Naive thymus-derived CD4-positive, alpha-beta T cell (primary cell): ENCODE results near the gene SBK2. TPM values are rescaled to one million over a fixed set of nuclear protein-coding genes. Genes with fewer than 3 reads are reported as not detected.

Source experiments
- ATAC-seq: fragments of 150-1000 bp; cut with Tn5 transposase; 2 replicates; pipeline ENCODE4 v1.10.0; 2021; ENCODE audit warnings: mild to moderate bottlenecking, moderate library complexity
- CTCF ChIA-PET: fragments of 350-600 bp; sonication (Branson Sonifier 250); formaldehyde crosslinking; loops from one replicate; lab custom pipeline; 2021; ENCODE audit warnings: antibody characterized with exemption; lab: Charles Lee
- POLR2A ChIA-PET: fragments of 350-600 bp; sonication (Branson Sonifier 250); formaldehyde crosslinking; loops from one replicate; lab custom pipeline; 2021; ENCODE audit warnings: antibody characterized with exemption, inconsistent platforms; lab: Charles Lee
- DNase-seq, 9 donors: peaks; one replicate each; pipeline versions ENCODE4 v3.0.0 to v3.0.0-alpha.2; 2020 to 2022; ENCODE audit warnings: mixed read lengths in 1 of 9
- H3K27ac ChIP-seq: one replicate; pipeline ENCODE4 v1.7.0; 2013; ENCODE audit warnings: mild to moderate bottlenecking, low read depth, low read length, moderate library complexity
- H3K27me3 ChIP-seq, 2 donors: one replicate each; pipeline ENCODE4 v1.7.0; 2013; ENCODE audit warnings: low read length in 2 of 2, mild to moderate bottlenecking in 2 of 2, moderate library complexity in 2 of 2; ENCODE audit not compliant: control insufficient read depth in 2 of 2, insufficient read depth in 2 of 2
- H3K36me3 ChIP-seq, 3 experiments: 1 replicate in 2 of 3; 2 replicates in 1 of 3; pipeline ENCODE4 v1.7.0; 2013; ENCODE audit warnings: low read length in 3 of 3, mild to moderate bottlenecking in 3 of 3, moderate library complexity in 1 of 3; ENCODE audit not compliant: insufficient read depth in 3 of 3, control insufficient read depth in 2 of 3
- H3K4me1 ChIP-seq, 2 donors: one replicate each; pipeline ENCODE4 v1.7.0; 2013; ENCODE audit warnings: low read length in 2 of 2, mild to moderate bottlenecking in 2 of 2, moderate library complexity in 1 of 2; ENCODE audit not compliant: control insufficient read depth in 2 of 2, insufficient read depth in 2 of 2
- H3K4me3 ChIP-seq: 2 replicates; pipeline ENCODE4 v1.7.0; 2013; ENCODE audit warnings: mild to moderate bottlenecking, low read length
- H3K9me3 ChIP-seq, 3 experiments: 1 replicate in 2 of 3; 2 replicates in 1 of 3; pipeline ENCODE4 v1.7.0; 2013; ENCODE audit warnings: low read length in 3 of 3; ENCODE audit not compliant: control insufficient read depth in 2 of 3
- H3K27ac Mint-ChIP-seq, 9 donors: one replicate each; pipeline ENCODE4 v1.8.0; 2020 to 2022; ENCODE audit warnings: mixed read lengths in 9 of 9, mild to moderate bottlenecking in 8 of 9, moderate library complexity in 5 of 9, inconsistent platforms in 2 of 9
- H3K27me3 Mint-ChIP-seq, 5 donors: one replicate each; pipeline ENCODE4 v1.8.0; 2021 to 2022; ENCODE audit warnings: mixed read lengths in 5 of 5, mild to moderate bottlenecking in 1 of 5
- H3K36me3 Mint-ChIP-seq, 5 donors: one replicate each; pipeline ENCODE4 v1.8.0; 2020 to 2022; ENCODE audit warnings: mixed read lengths in 5 of 5, mild to moderate bottlenecking in 3 of 5, inconsistent platforms in 1 of 5
- H3K4me1 Mint-ChIP-seq, 7 donors: one replicate each; pipeline ENCODE4 v1.8.0; 2020 to 2022; ENCODE audit warnings: mixed read lengths in 7 of 7, mild to moderate bottlenecking in 3 of 7, inconsistent platforms in 1 of 7
- H3K4me3 Mint-ChIP-seq, 10 donors: one replicate each; pipeline ENCODE4 v1.8.0; 2020 to 2022; ENCODE audit warnings: mild to moderate bottlenecking in 10 of 10, mixed read lengths in 10 of 10, moderate library complexity in 6 of 10, inconsistent platforms in 2 of 10
- H3K9me3 Mint-ChIP-seq, 11 donors: one replicate each; pipeline ENCODE4 v1.8.0; 2020 to 2022; ENCODE audit warnings: mixed read lengths in 11 of 11, mild to moderate bottlenecking in 4 of 11, inconsistent platforms in 1 of 11, moderate library complexity in 1 of 11
- intact Hi-C, 2 donors: fragments of 100-400 bp; cut with micrococcal nuclease; formaldehyde crosslinking; loops; one replicate each; pipeline ENCODE4 v1.15.1; 2023
- polyA plus RNA-seq, 2 donors: library from polyadenylated mRNA; unstranded; fragments of 300-500 nt; fragmentation: Illumina TruSeq; gene quantifications; one replicate each; pipeline ENCODE4 v1.2.3, GENCODE V29; 2021
- total RNA-seq, 6 experiments: library from RNA in 5 of 6; stranded (reverse) in 5 of 6; gene quantifications; 1 replicate in 5 of 6; 2 replicates in 1 of 6; pipeline ENCODE4 v1.2.3 and lab custom pipeline; 2021 to 2026

SBK2 gene
- total and polyA plus RNA-seq, 7 experiments from 2014 or later = not detected

DNA sequence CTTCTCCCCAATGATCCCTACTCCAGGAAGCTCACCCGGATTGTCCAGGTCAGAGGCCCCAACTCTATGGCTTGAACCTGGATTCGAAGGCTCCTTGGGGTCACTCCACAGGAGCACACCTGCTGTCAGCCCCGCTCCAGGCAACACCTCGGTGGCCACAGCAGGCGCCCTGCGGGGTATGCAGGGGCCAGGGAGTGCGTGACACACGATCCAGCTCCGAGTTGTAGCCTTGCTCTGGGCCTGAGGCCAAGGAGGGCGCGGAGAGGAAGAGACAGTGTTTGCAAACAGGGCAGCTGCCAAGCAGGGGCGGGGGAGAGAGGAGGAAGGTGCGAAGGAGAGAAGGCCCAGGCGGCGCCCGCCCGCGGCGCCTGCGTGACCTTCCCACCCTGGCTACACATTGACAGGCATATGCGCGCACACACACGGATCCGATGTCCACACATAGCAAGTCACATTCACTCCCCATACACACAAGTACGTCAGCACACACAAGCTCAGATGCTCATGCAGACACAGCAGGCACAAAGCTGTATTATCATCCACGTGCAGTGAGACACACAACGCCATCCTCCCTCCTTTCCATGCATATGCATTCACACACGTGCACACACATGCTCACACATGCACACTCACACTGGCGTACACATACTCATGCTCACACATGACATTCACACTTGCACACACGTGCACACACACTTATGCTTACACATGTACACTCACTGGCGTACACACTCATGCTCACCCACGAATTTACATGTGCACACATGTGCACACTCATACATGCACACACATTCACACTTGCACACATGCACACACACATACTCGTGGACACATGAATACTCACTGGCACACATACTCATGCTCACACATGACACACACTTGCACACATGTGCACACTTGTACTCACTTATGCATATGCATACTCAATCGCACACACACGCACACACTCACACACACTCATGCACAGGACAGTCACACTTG, 10.4 kb downstream of the SBK2 start:
- H3K4me3 Mint-ChIP-seq = no peak overlapping the region
- ChIA-PET POLR2A (interaction anchor here (0.5 kb wide), 1 partner anchor 1045 kb away, joined by 4 read pairs; no protein-coding TSS in a partner anchor), CTCF (no interaction called here)
- H3K4me1 Mint-ChIP-seq = no peaks in the 10 kb centered on the region
- H3K27ac ChIP-seq = no peak overlapping the region
- intact Hi-C loops = no loop called here
- DNase-seq = no peak
- H3K27me3 Mint-ChIP-seq = peaks cover 0 to 9% (median 3%) of the 10 kb centered on the region in 5 donors
- H3K36me3 ChIP-seq = no peaks in the 10 kb centered on the region
- no peak for ATAC-seq
- no peaks in the 10 kb centered on the region for H3K9me3 Mint-ChIP-seq
- no peaks in the 10 kb centered on the region for H3K4me1 ChIP-seq
- H3K4me3 ChIP-seq = no peak overlapping the region
- no peaks in the 10 kb centered on the region for H3K36me3 Mint-ChIP-seq
- no peak overlapping the region for H3K27ac Mint-ChIP-seq
- no peaks in the 10 kb centered on the region for H3K27me3 ChIP-seq
- no peaks in the 10 kb centered on the region for H3K9me3 ChIP-seq

DNA sequence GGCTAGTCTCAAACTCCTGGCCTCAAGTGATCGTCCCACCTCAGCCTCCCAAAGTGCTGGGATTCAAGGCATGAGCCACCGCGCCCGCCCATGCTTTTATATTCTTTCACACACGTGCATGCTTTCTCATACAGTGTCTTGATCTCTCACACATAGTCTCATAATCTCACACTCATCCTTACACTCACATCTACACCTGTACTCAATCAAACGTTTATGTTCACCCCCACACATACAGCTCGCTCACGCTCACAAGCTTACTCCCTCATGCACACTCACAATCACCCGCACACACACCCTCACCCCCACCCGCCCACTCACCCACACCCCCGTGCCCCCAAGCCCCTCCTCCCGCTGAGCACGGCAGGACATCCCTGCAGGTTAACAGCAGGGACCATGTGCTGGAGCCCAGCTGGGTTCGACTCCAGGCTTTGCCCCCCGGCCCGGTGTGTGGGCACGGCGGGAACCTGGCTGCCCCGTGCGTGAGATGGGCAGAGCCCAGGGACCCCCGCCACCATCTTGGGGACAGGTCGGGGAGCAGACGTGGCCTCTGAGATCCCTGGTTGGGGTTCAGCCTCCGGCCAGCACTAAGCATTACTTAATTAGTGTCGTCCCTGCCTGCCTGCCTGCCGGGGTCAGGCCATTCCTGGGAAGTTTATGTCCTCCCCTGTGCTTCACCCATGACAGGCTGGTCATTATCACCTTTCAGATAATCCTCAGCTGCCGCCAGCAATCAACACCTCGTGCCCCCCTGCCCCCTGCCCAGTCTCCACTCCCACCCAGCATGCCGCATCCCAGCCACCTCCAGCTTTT, 11.4 kb downstream of the SBK2 start:
- Mint-ChIP-seq H3K27ac (no peak overlapping the region), H3K4me1 (no peaks in the 10 kb centered on the region), H3K9me3 (no peaks in the 10 kb centered on the region), H3K36me3 (no peaks in the 10 kb centered on the region), H3K27me3 (peaks cover 0 to 9% (median 3%) of the 10 kb centered on the region in 5 donors), H3K4me3 (no peak overlapping the region)
- Histone ChIP-seq H3K4me3 (no peak overlapping the region), H3K9me3 (no peaks in the 10 kb centered on the region), H3K4me1 (no peaks in the 10 kb centered on the region), H3K27me3 (no peaks in the 10 kb centered on the region), H3K36me3 (no peaks in the 10 kb centered on the region), H3K27ac (no peak overlapping the region)
- ATAC-seq (no peak), DNase-seq (no peak)
- ChIA-PET CTCF (no interaction called here), POLR2A (interaction anchor here (0.5 kb wide), 1 partner anchor 1044 kb away, joined by 4 read pairs; no protein-coding TSS in a partner anchor)
- intact Hi-C loops = no loop called here

DNA sequence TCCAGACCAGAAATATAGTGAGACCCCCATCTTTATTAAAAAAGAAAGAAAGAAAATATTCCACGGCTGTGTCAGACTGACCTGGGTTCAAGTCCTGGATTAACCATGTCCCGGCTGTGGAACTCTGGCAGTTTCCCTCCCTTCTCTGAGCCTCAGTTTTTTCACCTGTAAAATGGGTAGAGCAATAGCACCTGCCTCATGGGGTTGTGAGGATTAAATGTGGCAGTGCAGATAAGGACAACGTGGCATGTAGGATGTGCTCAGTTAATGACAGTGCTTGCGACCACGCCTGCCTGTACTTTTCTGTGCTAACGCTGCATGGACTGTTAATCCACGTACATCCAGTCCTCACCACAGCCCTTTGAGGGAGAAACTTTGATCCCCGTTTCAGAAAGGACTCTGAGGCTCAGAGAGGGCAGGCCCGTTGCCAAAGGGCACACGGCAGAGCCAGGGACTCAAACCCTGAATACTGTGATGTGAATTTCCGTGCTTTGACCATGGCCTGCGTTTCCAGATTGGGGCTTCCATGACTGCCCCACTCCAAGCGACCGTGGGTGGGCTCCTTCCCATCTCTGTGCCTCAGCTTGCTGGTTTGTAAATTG, 16.1 kb downstream of the SBK2 start:
- Mint-ChIP-seq H3K9me3 (no peaks in the 10 kb centered on the region), H3K27ac (no peak overlapping the region), H3K4me1 (peaks cover 0 to 4% (median 4%) of the 10 kb centered on the region in 7 donors), H3K36me3 (no peaks in the 10 kb centered on the region), H3K4me3 (no peak overlapping the region), H3K27me3 (peaks cover 0 to 9% (median 3%) of the 10 kb centered on the region in 5 donors)
- H3K27me3 ChIP-seq = no peaks in the 10 kb centered on the region
- no peaks in the 10 kb centered on the region for H3K9me3 ChIP-seq
- CTCF ChIA-PET = interaction anchor here (0.6 to 0.9 kb wide), 2 partner anchors 17 to 733 kb away, joined by 3 to 4 read pairs; no protein-coding TSS in a partner anchor
- H3K4me1 ChIP-seq = peaks cover 3 to 4% of the 10 kb centered on the region in 2 donors
- no peak for DNase-seq
- no peak overlapping the region for H3K4me3 ChIP-seq
- H3K36me3 ChIP-seq = no peaks in the 10 kb centered on the region
- no peak overlapping the region for H3K27ac ChIP-seq
- POLR2A ChIA-PET = interaction anchor here (1.1 kb wide), 1 partner anchor 104 kb away, joined by 3 read pairs; the partner anchor contains the start of gene ZNF784
- intact Hi-C loops = no loop called here
- ATAC-seq = no peak

DNA sequence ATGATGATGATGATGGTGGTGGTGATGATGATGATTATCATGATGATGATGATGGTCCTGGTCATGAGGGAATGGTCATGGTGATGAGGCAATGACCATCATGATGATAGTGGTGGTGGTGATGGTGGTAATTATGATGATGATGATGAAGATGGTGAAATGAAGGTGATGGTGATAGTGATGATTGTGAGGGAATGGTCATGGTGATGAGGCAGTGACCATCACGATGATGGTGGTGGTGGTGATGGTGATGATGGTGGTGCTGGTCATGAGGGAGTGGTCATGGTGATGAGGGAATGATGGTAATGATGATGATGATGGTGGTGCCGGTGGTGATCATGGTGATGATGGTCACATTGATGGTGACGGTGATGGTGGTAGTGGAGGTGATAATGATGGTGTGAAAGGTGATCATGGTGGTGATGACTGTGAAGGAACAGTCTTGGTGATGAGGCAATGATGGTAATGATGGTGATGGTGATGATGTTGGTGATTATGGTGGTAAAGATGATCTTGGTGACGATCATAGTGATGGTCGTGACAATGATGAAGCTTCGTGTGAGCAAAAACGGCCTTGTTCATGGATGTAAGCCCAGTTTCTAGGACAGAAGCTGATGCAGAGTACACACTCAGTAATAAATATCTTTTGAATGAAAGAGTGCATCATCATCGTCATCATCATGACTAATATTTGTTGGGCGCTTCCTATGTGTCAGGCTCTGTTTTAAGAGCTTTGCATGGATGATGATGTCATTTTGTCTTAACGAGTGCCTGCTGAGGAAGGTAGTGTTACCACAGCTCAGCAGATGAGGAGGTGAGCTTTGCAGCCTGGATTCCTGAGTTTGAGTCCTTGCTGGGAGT, 17.3 kb downstream of the SBK2 start:
- peaks cover 0 to 5% (median 3%) of the 10 kb centered on the region in 5 donors for H3K27me3 Mint-ChIP-seq
- no peak overlapping the region for H3K4me3 Mint-ChIP-seq
- H3K27me3 ChIP-seq = no peaks in the 10 kb centered on the region
- CTCF ChIA-PET = interaction anchor here (0.6 to 1.0 kb wide), 4 partner anchors 16 to 734 kb away, joined by 3 to 7 read pairs (median 4); no protein-coding TSS in a partner anchor
- POLR2A ChIA-PET = interaction anchor here (1.0 to 1.1 kb wide), 2 partner anchors 105 to 113 kb away, joined by 3 to 4 read pairs; partner anchors contain the start of gene ZNF784
- no peak overlapping the region for H3K4me3 ChIP-seq
- peaks cover 3 to 4% of the 10 kb centered on the region in 2 donors for H3K4me1 ChIP-seq
- no peak overlapping the region for H3K27ac ChIP-seq
- no peaks in the 10 kb centered on the region for H3K36me3 Mint-ChIP-seq
- H3K9me3 ChIP-seq = no peaks in the 10 kb centered on the region
- ATAC-seq (no peak), DNase-seq (no peak)
- intact Hi-C loops = loop anchor here in 1 of 2 donors (5.0 kb wide), 1 partner anchor 68 kb away; no protein-coding TSS in a partner anchor
- H3K36me3 ChIP-seq = no peaks in the 10 kb centered on the region
- H3K4me1 Mint-ChIP-seq = peaks cover 0 to 4% (median 4%) of the 10 kb centered on the region in 7 donors
- no peaks in the 10 kb centered on the region for H3K9me3 Mint-ChIP-seq
- H3K27ac Mint-ChIP-seq = no peak overlapping the region

DNA sequence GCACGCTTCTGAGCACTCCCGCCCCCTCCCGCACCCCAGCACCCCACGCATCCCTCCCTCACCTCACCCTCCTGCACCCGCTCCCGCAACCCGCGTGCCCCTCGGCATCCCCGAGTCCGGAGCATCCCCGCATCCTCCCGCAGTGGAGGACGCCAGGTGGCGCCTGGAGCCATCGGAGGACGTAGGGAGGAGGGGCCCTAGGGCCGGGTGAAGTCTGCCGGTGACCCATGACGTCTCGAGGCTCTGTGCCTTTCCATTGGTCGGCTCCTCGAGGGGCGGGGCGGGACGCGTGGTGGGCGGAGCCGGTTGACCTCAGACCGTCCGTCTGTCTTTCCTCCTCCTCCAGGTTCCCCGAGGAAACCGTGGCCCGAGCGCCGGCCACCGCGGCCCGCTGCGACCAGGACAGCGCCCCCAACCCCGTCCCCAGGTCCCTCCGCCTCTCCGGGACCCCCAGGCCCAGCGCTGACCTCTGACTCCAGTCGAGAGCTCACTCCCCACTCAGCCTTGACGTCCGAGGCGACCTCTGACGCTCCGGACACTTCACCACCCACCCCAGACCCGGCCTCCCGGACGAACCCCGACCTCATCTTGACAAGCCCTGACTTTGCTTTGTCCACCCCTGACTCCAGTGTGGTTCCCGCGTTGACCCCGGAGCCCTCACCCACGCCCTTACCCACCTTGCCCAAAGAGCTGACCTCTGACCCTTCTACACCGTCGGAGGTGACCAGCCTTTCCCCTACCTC, 19.9 kb downstream of the SBK2 start:
- no peaks in the 10 kb centered on the region for H3K36me3 Mint-ChIP-seq

More for the DNA sequence above, 19.9 kb downstream of the SBK2 start:
- Mint-ChIP-seq H3K27ac (peak overlapping the region in 8 of 9 donors; percentile 55 to 96 (median 83)), H3K27me3 (peaks cover 0 to 4% (median 3%) of the 10 kb centered on the region in 5 donors), H3K4me1 (peaks cover 0 to 4% (median 4%) of the 10 kb centered on the region in 7 donors), H3K4me3 (peak overlapping the region; percentile 74 to 89 (median 84)), H3K9me3 (no peaks in the 10 kb centered on the region)
- Histone ChIP-seq H3K27ac (peak overlapping the region; percentile 66), H3K27me3 (no peaks in the 10 kb centered on the region), H3K9me3 (no peaks in the 10 kb centered on the region), H3K4me3 (peak overlapping the region; percentile 48), H3K4me1 (peaks cover 3 to 4% of the 10 kb centered on the region in 2 donors), H3K36me3 (no peaks in the 10 kb centered on the region)
- ChIA-PET CTCF (interaction anchor here (0.6 to 5.2 kb wide), 8 partner anchors 13 to 115 kb away, joined by 3 to 74 read pairs (median 4); no protein-coding TSS in a partner anchor), POLR2A (interaction anchor here (0.8 to 1.0 kb wide), 3 partner anchors 108 to 110 kb away, joined by 3 to 4 read pairs (median 4); no protein-coding TSS in a partner anchor)
- DNase-seq = peak; percentile 77 to 94 (median 85)
- peak; percentile 100 for ATAC-seq
- intact Hi-C loops = loop anchor here (1.0 to 5.0 kb wide), 5 partner anchors 70 to 114 kb away; partner anchors contain the start of gene FIZ1 (in 1 of the 2)
